GM12874 (cell line): Measurements from ENCODE around the gene FABP7.

ENCODE experiments used
- CTCF ChIP-seq: IDR thresholded peaks from 2 replicates; pipeline ENCODE4 v1.5.1; 2011; ENCODE audit warnings: low read depth, mild to moderate bottlenecking, control low read depth, low read length, moderate library complexity; ENCODE audit not compliant: insufficient read depth

FABP7 gene

GRCh38 chr6:122783401-122783800, 3.9 kb downstream of the FABP7 start:
- TF ChIP-seq CTCF = no peak

GRCh38 chr6:122785891-122786290, 6.4 kb downstream of the FABP7 start:
- no peak for TF ChIP-seq CTCF

- no peak for TF ChIP-seq CTCF
Measured at GRCh38 chr6:122787721-122788120, 8.2 kb downstream of the FABP7 start.

GRCh38 chr6:122788208-122788607, 8.7 kb downstream of the FABP7 start:
- TF ChIP-seq CTCF = no peak

GRCh38 chr6:122788663-122789181, 9.2 kb downstream of the FABP7 start:
- TF ChIP-seq CTCF = no peak

GRCh38 chr6:122789182-122790027, 9.9 kb downstream of the FABP7 start, which contains the start of gene SMPDL3A:
Gene SMPDL3A, plus strand, starts transcription at chr6:122789258. Its CDS starts 89 bp downstream, at chr6:122789347.
- peak; percentile 43; the same call in 1 of the 2 replicates for TF ChIP-seq CTCF

- TF ChIP-seq CTCF = no peak
Measured at GRCh38 chr6:122790028-122790422, 10.5 kb downstream of the FABP7 start.
